ENCODE measurements around the gene XRRA1.

DNA sequence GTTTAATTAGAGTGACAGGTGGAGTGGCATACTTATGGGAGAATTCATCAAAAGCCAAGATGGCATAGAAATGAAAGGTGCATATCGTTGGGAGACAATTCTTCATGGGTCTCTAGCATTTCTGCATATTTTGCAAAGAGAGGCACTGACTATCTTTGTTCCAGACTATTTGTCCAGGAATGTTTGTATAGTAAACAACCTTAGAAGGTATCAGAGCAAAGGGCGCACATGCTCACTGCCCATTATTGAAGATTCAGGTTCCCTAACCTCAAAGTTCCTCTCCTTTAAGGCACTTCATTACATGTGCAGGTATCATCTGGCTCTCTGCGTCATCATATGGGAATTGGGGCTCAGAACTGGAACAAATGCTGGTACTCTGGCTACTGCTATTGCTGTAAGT lies 35.2 kb upstream of the XRRA1 start:
- TF ChIP-seq CTCF (IDR thresholded peaks at IDR 0.05): no peak
- no peak for TF ChIP-seq POLR2A (IDR thresholded peaks at IDR 0.05)
